CD4-positive, alpha-beta memory T cell (primary cell): Measurements from ENCODE around the gene PARP3. TPM values are rescaled to one million over a fixed set of nuclear protein-coding genes. Genes with fewer than 3 reads are reported as not detected.

ENCODE experiments used
- CTCF ChIA-PET: fragments of 350-600 bp; sonication (Branson Sonifier 250); formaldehyde crosslinking; loops from one replicate; lab custom pipeline; 2021; ENCODE audit warnings: inconsistent platforms; ENCODE audit not compliant: partially characterized antibody; lab: Charles Lee
- POLR2A ChIA-PET: fragments of 350-600 bp; sonication (Branson Sonifier 250); formaldehyde crosslinking; loops from one replicate; lab custom pipeline; 2021; ENCODE audit not compliant: partially characterized antibody; lab: Charles Lee
- DNase-seq, 5 donors: peaks; one replicate each; pipeline versions ENCODE4 v3.0.0 to v3.0.0-alpha.2; 2020 to 2022; ENCODE audit warnings: mixed read lengths in 1 of 5
- H3K27ac ChIP-seq: one replicate; pipeline ENCODE4 v1.7.0; 2013; ENCODE audit warnings: low read depth, low read length
- H3K27me3 ChIP-seq: 2 replicates; pipeline ENCODE4 v1.7.0; 2013; ENCODE audit warnings: mild to moderate bottlenecking, low read length, moderate library complexity; ENCODE audit not compliant: insufficient read depth
- H3K36me3 ChIP-seq: 2 replicates; pipeline ENCODE4 v1.7.0; 2013; ENCODE audit warnings: mild to moderate bottlenecking, low read length, moderate library complexity; ENCODE audit not compliant: insufficient read depth
- H3K4me1 ChIP-seq: 2 replicates; pipeline ENCODE4 v1.7.0; 2013; ENCODE audit warnings: mild to moderate bottlenecking, low read length, moderate library complexity; ENCODE audit not compliant: insufficient read depth
- H3K4me3 ChIP-seq, 2 donors: one replicate each; pipeline ENCODE4 v1.7.0; 2013; ENCODE audit warnings: low read length in 2 of 2, mild to moderate bottlenecking in 1 of 2
- H3K9me3 ChIP-seq, 2 donors: one replicate each; pipeline ENCODE4 v1.7.0; 2013; ENCODE audit warnings: low read length in 2 of 2, control low read depth in 1 of 2; ENCODE audit not compliant: control insufficient read depth in 1 of 2
- H3K27ac Mint-ChIP-seq, 7 donors: one replicate each; pipeline ENCODE4 v1.8.0; 2020 to 2021; ENCODE audit warnings: mixed read lengths in 7 of 7, mild to moderate bottlenecking in 6 of 7, inconsistent platforms in 3 of 7, moderate library complexity in 3 of 7
- H3K27me3 Mint-ChIP-seq, 2 donors: one replicate each; pipeline ENCODE4 v1.8.0; 2020 to 2021; ENCODE audit warnings: mixed read lengths in 2 of 2
- H3K36me3 Mint-ChIP-seq, 2 donors: one replicate each; pipeline ENCODE4 v1.8.0; 2020 to 2021; ENCODE audit warnings: mixed read lengths in 2 of 2, inconsistent platforms in 1 of 2, mild to moderate bottlenecking in 1 of 2
- H3K4me1 Mint-ChIP-seq, 4 donors: one replicate each; pipeline ENCODE4 v1.8.0; 2020 to 2021; ENCODE audit warnings: mixed read lengths in 4 of 4, mild to moderate bottlenecking in 1 of 4
- H3K4me3 Mint-ChIP-seq, 8 donors: one replicate each; pipeline ENCODE4 v1.8.0; 2020 to 2021; ENCODE audit warnings: mixed read lengths in 8 of 8, mild to moderate bottlenecking in 7 of 8, moderate library complexity in 6 of 8, inconsistent platforms in 3 of 8
- H3K9me3 Mint-ChIP-seq, 8 donors: one replicate each; pipeline ENCODE4 v1.8.0; 2020 to 2021; ENCODE audit warnings: mixed read lengths in 8 of 8, mild to moderate bottlenecking in 5 of 8, inconsistent platforms in 3 of 8, moderate library complexity in 1 of 8
- intact Hi-C: fragments of 100-400 bp; cut with micrococcal nuclease; formaldehyde crosslinking; loops from one replicate; pipeline ENCODE4 v1.15.1; 2023
- polyA plus RNA-seq, 2 donors: library from polyadenylated mRNA; unstranded; fragments of 300-500 nt; fragmentation: Illumina TruSeq; gene quantifications; one replicate each; pipeline ENCODE4 v1.2.3, GENCODE V29; 2021
- total RNA-seq, 2 experiments: library from RNA; stranded (reverse); gene quantifications; one replicate each; pipeline ENCODE4 v1.2.3, GENCODE V29; 2021

Gene PARP3
- total and polyA plus RNA-seq, 4 experiments from 2014 or later = 2.9 to 10.5 (median 6.9) TPM

DNA sequence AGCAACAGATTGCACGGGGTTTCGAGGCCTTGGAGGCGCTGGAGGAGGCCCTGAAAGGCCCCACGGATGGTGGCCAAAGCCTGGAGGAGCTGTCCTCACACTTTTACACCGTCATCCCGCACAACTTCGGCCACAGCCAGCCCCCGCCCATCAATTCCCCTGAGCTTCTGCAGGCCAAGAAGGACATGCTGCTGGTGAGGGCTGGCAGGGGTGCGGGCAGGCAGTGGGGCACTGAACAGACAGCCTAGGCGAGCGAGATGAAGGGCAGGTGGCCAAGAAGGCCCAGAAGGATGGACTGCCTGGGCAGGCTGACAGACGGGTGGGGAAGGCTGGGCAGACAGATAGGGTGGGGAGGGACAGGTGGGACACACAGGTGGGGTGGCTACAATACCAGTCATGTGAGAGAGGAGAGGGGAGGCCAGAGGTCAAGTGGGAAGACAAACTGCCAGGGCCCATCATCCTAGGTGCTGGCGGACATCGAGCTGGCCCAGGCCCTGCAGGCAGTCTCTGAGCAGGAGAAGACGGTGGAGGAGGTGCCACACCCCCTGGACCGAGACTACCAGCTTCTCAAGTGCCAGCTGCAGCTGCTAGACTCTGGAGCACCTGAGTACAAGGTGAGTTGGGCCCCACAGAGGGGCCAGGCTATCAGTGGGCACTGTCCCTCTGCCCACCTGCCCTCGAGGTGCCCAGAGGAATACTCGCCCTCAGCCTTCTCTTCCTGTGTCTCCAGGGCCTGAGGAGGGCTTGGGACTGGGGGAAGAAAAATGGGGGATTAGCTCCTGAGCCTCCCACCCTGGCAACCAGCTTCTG lies 3.1 kb downstream of the PARP3 start:
- no peaks in the 10 kb centered on the region for H3K9me3 Mint-ChIP-seq
- DNase-seq = no peak
- CTCF ChIA-PET = interaction anchor here (1.8 kb wide), 1 partner anchor 25 kb away, joined by 6 read pairs; no protein-coding TSS in a partner anchor
- no peaks in the 10 kb centered on the region for H3K27me3 Mint-ChIP-seq
- Histone ChIP-seq H3K9me3 (no peaks in the 10 kb centered on the region), H3K4me1 (peaks cover 25% of the 10 kb centered on the region), H3K27me3 (no peaks in the 10 kb centered on the region), H3K36me3 (no peaks in the 10 kb centered on the region), H3K27ac (no peak overlapping the region), H3K4me3 (no peak overlapping the region)
- intact Hi-C loops = no loop called here
- H3K36me3 Mint-ChIP-seq = peaks cover 4 to 5% of the 10 kb centered on the region in 2 donors
- no peak overlapping the region for H3K4me3 Mint-ChIP-seq
- H3K4me1 Mint-ChIP-seq = peaks cover 12 to 37% (median 21%) of the 10 kb centered on the region in 4 donors
- H3K27ac Mint-ChIP-seq = no peak overlapping the region
- POLR2A ChIA-PET = interaction anchor here (0.9 to 1.2 kb wide), 2 partner anchors 21 to 29 kb away, joined by 3 to 5 read pairs; partner anchors contain the start of genes ABHD14A and ABHD14B

DNA sequence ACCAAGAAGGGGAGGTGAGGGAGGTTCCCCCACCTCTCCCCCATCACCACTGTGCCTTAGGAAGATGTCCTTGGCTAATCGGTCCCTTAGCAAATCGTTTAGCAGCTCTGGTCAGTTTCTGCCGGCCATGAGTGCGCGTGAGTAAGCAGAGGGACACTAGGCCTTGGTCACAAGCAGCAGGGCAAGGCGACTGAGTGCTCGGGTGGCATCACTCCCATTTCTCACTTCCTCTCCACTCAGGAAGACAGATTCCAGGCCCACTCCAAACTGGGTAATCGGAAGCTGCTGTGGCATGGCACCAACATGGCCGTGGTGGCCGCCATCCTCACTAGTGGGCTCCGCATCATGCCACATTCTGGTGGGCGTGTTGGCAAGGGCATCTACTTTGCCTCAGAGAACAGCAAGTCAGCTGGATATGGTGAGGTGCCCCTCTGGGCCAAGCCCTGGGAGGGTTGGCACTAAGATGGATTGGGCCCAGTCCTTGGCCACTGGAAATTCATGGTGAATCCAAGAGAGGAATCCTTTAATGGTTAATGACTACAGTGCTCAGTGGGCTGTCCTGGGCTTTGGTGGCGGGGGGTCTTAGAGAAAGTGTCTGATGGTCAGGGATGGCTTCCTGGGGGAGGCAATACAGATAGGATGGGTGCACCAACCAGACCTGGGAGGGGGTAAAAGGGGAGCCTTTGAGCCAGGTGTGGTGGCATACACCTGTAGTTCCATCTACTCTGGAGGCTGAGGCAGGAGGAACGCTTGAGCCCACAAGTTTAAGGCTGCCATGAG lies 4.0 kb downstream of the PARP3 start:
- ChIA-PET POLR2A (interaction anchor here (1.2 kb wide), 1 partner anchor 28 kb away, joined by 5 read pairs; the partner anchor contains the start of genes ABHD14A and ABHD14B), CTCF (interaction anchor here (1.0 kb wide), 1 partner anchor 27 kb away, joined by 6 read pairs; the partner anchor contains the start of gene ABHD14B)
- Histone ChIP-seq H3K36me3 (no peaks in the 10 kb centered on the region), H3K9me3 (no peaks in the 10 kb centered on the region), H3K27me3 (no peaks in the 10 kb centered on the region), H3K4me3 (no peak overlapping the region), H3K4me1 (peaks cover 16% of the 10 kb centered on the region), H3K27ac (no peak overlapping the region)
- H3K27me3 Mint-ChIP-seq = no peaks in the 10 kb centered on the region
- intact Hi-C loops = no loop called here
- no peaks in the 10 kb centered on the region for H3K9me3 Mint-ChIP-seq
- peaks cover 4 to 28% (median 14%) of the 10 kb centered on the region in 4 donors for H3K4me1 Mint-ChIP-seq
- peaks cover 4 to 5% of the 10 kb centered on the region in 2 donors for H3K36me3 Mint-ChIP-seq
- H3K4me3 Mint-ChIP-seq = no peak overlapping the region
- no peak for DNase-seq
- H3K27ac Mint-ChIP-seq = no peak overlapping the region

DNA sequence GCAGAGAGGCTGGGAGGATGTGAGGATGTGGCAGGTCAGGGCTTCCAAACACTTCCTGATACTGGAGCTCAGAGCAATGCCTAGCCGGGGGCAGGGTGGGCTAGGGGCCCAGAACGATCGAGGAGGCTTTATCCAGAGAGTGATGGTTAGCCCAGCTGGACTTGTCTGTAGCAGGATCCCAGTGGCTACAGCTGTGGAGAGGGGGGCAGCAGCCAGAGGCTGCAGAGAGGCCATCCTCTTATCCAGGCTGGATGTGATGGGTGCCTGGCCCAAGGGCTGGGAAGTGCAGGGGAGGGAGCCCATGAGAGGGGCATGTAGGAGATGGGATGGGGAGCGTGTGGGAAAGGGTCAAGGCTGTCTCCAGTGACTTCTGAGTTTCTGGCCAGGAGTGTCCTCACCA lies 4.6 kb downstream of the PARP3 start:
- no peak for DNase-seq
- Histone ChIP-seq H3K4me3 (no peak overlapping the region), H3K27me3 (no peaks in the 10 kb centered on the region), H3K27ac (no peak overlapping the region), H3K4me1 (peaks cover 12% of the 10 kb centered on the region), H3K9me3 (no peaks in the 10 kb centered on the region), H3K36me3 (no peaks in the 10 kb centered on the region)
- intact Hi-C loops = no loop called here
- no peaks in the 10 kb centered on the region for H3K9me3 Mint-ChIP-seq
- ChIA-PET CTCF (interaction anchor here (0.6 to 1.0 kb wide), 2 partner anchors 27 to 447 kb away, joined by 4 to 6 read pairs; partner anchors contain the start of gene ABHD14B), POLR2A (interaction anchor here (0.6 to 1.2 kb wide), 2 partner anchors 21 to 27 kb away, joined by 4 to 5 read pairs; partner anchors contain the start of genes ABHD14A, ABHD14B and PCBP4)
- no peaks in the 10 kb centered on the region for H3K27me3 Mint-ChIP-seq
- no peak overlapping the region for H3K4me3 Mint-ChIP-seq
- H3K36me3 Mint-ChIP-seq = peaks cover 3 to 5% of the 10 kb centered on the region in 2 donors
- H3K4me1 Mint-ChIP-seq = peaks cover 2 to 21% (median 11%) of the 10 kb centered on the region in 4 donors
- no peak overlapping the region for H3K27ac Mint-ChIP-seq

DNA sequence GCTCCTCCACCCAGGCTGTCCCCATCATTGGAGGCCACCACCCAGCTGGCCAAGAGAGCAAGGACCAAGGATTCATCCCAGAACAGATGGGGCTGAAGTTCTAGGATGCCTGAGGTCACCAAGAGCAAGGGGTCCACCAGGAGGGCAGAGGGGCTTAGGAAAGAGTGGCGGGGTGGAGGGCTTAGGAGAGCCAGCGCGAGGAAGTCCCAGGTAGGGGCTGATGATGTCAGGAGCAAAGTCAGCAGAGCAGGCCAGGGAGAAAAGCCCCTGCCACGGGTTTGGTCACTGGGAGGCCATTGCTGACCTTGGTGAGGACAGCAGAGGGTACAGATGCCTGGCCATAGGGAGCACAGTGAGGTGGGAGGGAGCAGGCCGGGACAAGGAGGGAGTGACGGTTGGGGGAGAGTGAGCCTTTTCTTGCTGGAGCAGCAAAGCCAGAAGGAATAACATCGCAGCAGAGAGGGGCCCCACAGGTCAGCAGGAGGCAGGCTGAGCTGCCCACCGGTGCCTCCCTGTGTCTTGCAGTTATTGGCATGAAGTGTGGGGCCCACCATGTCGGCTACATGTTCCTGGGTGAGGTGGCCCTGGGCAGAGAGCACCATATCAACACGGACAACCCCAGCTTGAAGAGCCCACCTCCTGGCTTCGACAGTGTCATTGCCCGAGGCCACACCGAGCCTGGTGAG lies 5.2 kb downstream of the PARP3 start:
- POLR2A ChIA-PET = interaction anchor here (0.6 kb wide), 1 partner anchor 20 kb away, joined by 4 read pairs; the partner anchor contains the start of gene PCBP4
- Histone ChIP-seq H3K4me3 (no peak overlapping the region), H3K27ac (no peak overlapping the region), H3K9me3 (no peaks in the 10 kb centered on the region), H3K27me3 (no peaks in the 10 kb centered on the region), H3K36me3 (no peaks in the 10 kb centered on the region), H3K4me1 (peaks cover 10% of the 10 kb centered on the region)
- DNase-seq = no peak
- H3K36me3 Mint-ChIP-seq = peaks cover 0 to 5% of the 10 kb centered on the region in 2 donors
- H3K4me3 Mint-ChIP-seq = no peak overlapping the region
- H3K9me3 Mint-ChIP-seq = no peaks in the 10 kb centered on the region
- H3K27ac Mint-ChIP-seq = peak overlapping the region in 1 of 7 donors; percentile 46
- intact Hi-C loops = no loop called here
- CTCF ChIA-PET = interaction anchor here (0.6 to 1.0 kb wide), 3 partner anchors 10 to 447 kb away, joined by 3 to 6 read pairs (median 4); partner anchors contain the start of gene ABHD14B
- peaks cover 2 to 16% (median 7%) of the 10 kb centered on the region in 4 donors for H3K4me1 Mint-ChIP-seq
- H3K27me3 Mint-ChIP-seq = no peaks in the 10 kb centered on the region

DNA sequence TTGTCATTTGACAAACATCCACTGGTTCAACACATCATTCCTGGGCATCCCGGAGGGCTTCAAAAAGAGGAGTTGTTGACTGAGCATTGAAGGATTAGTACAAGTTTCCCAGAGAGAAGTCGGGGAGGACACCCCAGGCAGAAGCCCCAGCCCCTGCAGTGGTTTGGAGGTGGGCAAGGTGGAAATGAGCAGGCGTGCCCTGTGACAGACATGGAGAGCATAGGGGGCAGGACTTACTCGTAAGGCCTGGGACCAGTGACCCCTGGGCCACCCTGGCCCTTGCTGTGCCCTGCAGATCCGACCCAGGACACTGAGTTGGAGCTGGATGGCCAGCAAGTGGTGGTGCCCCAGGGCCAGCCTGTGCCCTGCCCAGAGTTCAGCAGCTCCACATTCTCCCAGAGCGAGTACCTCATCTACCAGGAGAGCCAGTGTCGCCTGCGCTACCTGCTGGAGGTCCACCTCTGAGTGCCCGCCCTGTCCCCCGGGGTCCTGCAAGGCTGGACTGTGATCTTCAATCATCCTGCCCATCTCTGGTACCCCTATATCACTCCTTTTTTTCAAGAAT lies 5.9 kb downstream of the PARP3 start:
- DNase-seq = no peak
- peaks cover 0 to 5% of the 10 kb centered on the region in 2 donors for H3K36me3 Mint-ChIP-seq
- H3K27ac Mint-ChIP-seq = no peak overlapping the region
- no peak overlapping the region for H3K4me3 Mint-ChIP-seq
- POLR2A ChIA-PET = no interaction called here
- peaks cover 0 to 8% (median 1%) of the 10 kb centered on the region in 4 donors for H3K4me1 Mint-ChIP-seq
- H3K9me3 ChIP-seq = no peaks in the 10 kb centered on the region
- no peaks in the 10 kb centered on the region for H3K27me3 ChIP-seq
- H3K27ac ChIP-seq = no peak overlapping the region
- H3K9me3 Mint-ChIP-seq = no peaks in the 10 kb centered on the region
- CTCF ChIA-PET = interaction anchor here (0.6 kb wide), 1 partner anchor 11 kb away, joined by 3 read pairs; no protein-coding TSS in a partner anchor
- no peaks in the 10 kb centered on the region for H3K36me3 ChIP-seq
- no peak overlapping the region for H3K4me3 ChIP-seq
- peaks cover 3% of the 10 kb centered on the region for H3K4me1 ChIP-seq
- H3K27me3 Mint-ChIP-seq = peaks cover 0 to 1% of the 10 kb centered on the region in 2 donors
- intact Hi-C loops = no loop called here

DNA sequence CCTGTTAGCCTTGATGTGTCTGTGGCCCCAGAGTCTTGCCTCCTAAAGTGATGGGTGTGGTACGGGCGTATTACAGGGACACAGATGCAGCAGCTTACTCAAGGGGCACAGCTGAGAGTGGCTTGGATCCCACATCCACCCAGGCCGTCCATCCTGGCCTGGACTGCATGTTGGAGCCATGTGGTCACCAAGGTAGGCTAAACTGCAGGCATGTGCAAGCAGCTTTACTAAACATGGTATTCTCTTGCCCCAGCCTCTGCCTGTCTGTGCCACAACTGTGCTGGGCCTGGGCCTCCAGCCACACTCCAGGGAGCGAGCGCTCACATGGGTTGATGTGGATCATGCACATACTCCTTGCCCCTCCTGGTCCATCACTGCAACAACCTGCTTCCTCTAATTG lies 7.0 kb downstream of the PARP3 start:
- Histone ChIP-seq H3K4me1 (no peaks in the 10 kb centered on the region), H3K36me3 (no peaks in the 10 kb centered on the region), H3K27me3 (no peaks in the 10 kb centered on the region), H3K9me3 (no peaks in the 10 kb centered on the region), H3K4me3 (no peak overlapping the region), H3K27ac (no peak overlapping the region)
- CTCF ChIA-PET = no interaction called here
- peaks cover 3 to 7% of the 10 kb centered on the region in 2 donors for H3K27me3 Mint-ChIP-seq
- H3K4me3 Mint-ChIP-seq = no peak overlapping the region
- H3K36me3 Mint-ChIP-seq = peaks cover 0 to 5% of the 10 kb centered on the region in 2 donors
- intact Hi-C loops = no loop called here
- POLR2A ChIA-PET = no interaction called here
- no peak overlapping the region for H3K27ac Mint-ChIP-seq
- no peaks in the 10 kb centered on the region for H3K9me3 Mint-ChIP-seq
- H3K4me1 Mint-ChIP-seq = peaks cover 0 to 8% (median 0%) of the 10 kb centered on the region in 4 donors
- no peak for DNase-seq
